Heart right ventricle (tissue), 16 donors: ENCODE data around the gene PRELID2. TPM values are rescaled to one million over a fixed set of nuclear protein-coding genes. Genes with fewer than 3 reads are reported as not detected.

Experiments
- ATAC-seq, 8 donors: fragments of 200-7000 bp; cut with Tn5 transposase; one replicate each; pipeline ENCODE4 v1.9.1; 2020; ENCODE audit warnings: mild to moderate bottlenecking in 8 of 8, moderate library complexity in 8 of 8, moderate number of reproducible peaks in 1 of 8
- DNase-seq, 2 donors: peaks; one replicate each; pipeline ENCODE4 v3.0.0-alpha.2; 2020
- H3K27ac ChIP-seq, 10 donors: fragments of 200-600 bp; sonication (generic) in 2 of 10; one replicate each; pipeline versions ENCODE4 v1.5.0 to v1.8.0; 2020 to 2022; ENCODE audit warnings: mild to moderate bottlenecking in 3 of 10
- H3K27me3 ChIP-seq, 7 donors: fragments of 200-600 bp; one replicate each; pipeline ENCODE4 v1.8.0; 2021 to 2022; ENCODE audit warnings: mild to moderate bottlenecking in 2 of 7
- H3K36me3 ChIP-seq, 9 donors: fragments of 200-600 bp; sonication (generic) in 1 of 9; one replicate each; pipeline versions ENCODE4 v1.5.0 to v1.8.0; 2020 to 2022; ENCODE audit warnings: mild to moderate bottlenecking in 2 of 9
- H3K4me1 ChIP-seq, 9 donors: fragments of 200-600 bp; sonication (generic) in 1 of 9; one replicate each; pipeline versions ENCODE4 v1.5.0 to v1.8.0; 2020 to 2022; ENCODE audit warnings: mild to moderate bottlenecking in 4 of 9
- H3K4me3 ChIP-seq, 10 donors: fragments of 200-600 bp; sonication (generic) in 2 of 10; one replicate each; pipeline versions ENCODE4 v1.5.0 to v1.8.0; 2020 to 2022; ENCODE audit warnings: mild to moderate bottlenecking in 7 of 10, moderate library complexity in 2 of 10
- H3K9me3 ChIP-seq, 11 donors: fragments of 200-600 bp in 10 of 11; sonication (generic) in 2 of 11; one replicate each; pipeline versions ENCODE4 v1.5.0 to v1.8.0; 2013 to 2022; ENCODE audit warnings: mild to moderate bottlenecking in 2 of 11, control low read depth in 1 of 11, moderate library complexity in 1 of 11
- CTCF ChIP-seq, 9 donors: fragments of 200-600 bp; sonication (generic) in 2 of 9; IDR thresholded peaks; one replicate each; pipeline versions ENCODE4 v1.5.0 to v1.8.0; 2021 to 2022; ENCODE audit warnings: antibody characterized with exemption in 9 of 9, mild to moderate bottlenecking in 5 of 9, moderate library complexity in 1 of 9
- WGBS, 2 donors: extraction: QIAGEN DNeasy Blood & Tissue Kit; methylation state at CpG; one replicate each; pipeline ENCODE4 v1.1.7; 2013; ENCODE audit warnings: inconsistent platforms in 1 of 2; 5-methylcytosine and 5-hydroxymethylcytosine counted together
- intact Hi-C, 10 donors: fragments of 100-400 bp; cut with DNase I; formaldehyde crosslinking; loops; one replicate each; pipeline versions ENCODE4 v1.11.1 to v1.14.2; 2022
- polyA plus RNA-seq, 2 donors: library from polyadenylated mRNA; stranded (reverse); fragments of 200-250 nt; gene quantifications; one replicate each; pipeline ENCODE4 v1.2.3, GENCODE V29; 2013
- total RNA-seq, 10 donors: library from RNA; stranded (reverse); fragmentation: NEBNext Ultra II Directional in 3 of 10; extraction: Animal tissue kit (Norgen Biotek cat#: 25700) in 3 of 10; gene quantifications; one replicate each; pipeline versions ENCODE4 v1.2.1 to v1.2.4, GENCODE V29; 2021 to 2023
- donor health status: Arrhythmogenic right ventricular cardiomyopathy.
- donor health status: ischemic (EF 13 %, LVEDD 7.1; RV severe dilation, severe dysfunction).
- donor health status: healthy with polysubstance abuse.
- donor health status: DM: no; HTN: yes; CAD: no.
- donor health status: DM: no; HTN: no; CAD: no.
- donor health status: ischemic (EF 25% LVEDD 6.9; RV normal size, moderate dysfunction).
- donor health status: ischemic (EF 25% LVEDD 5.7; RV mildly dilated, moderate dysfunction).
- donor health status: healthy.
- donor health status: DM: yes; HTN: yes; CAD: no.
- donor health status: Ischemic cardiomyopathy.
- donor health status: ischemic (EF 35%, LVEDD 5.7; RV mildly dilated, moderate dysfunction).
- donor health status: nonischemic (EF 11% LVEDD 7.7; RV severe dilation, severe dysfunction).
- donor health status: DM: yes; HTN: yes; CAD: no.
- donor health status: PGD.
- donor health status: ischemic (EF 29% LVEDD 5.4; RV normal size, mild dysfunction).
- donor health status: nonischemic (EF 23%, LVEDD 6.1; RV moderate dilation, normal function).

PRELID2 gene
- total and polyA plus RNA-seq, 12 donors = 1.2 to 83.7 (median 11.9) TPM

GRCh38 chr5:145764325-145764724 lies 70.8 kb downstream of the PRELID2 start:
- H3K4me1 ChIP-seq = no peaks in the 10 kb centered on the region
- no peak for TF ChIP-seq CTCF (IDR thresholded peaks at IDR 0.05)
- ATAC-seq = no peak
- no peak overlapping the region for H3K4me3 ChIP-seq
- H3K27me3 ChIP-seq = no peaks in the 10 kb centered on the region
- no peak for DNase-seq
- no peak overlapping the region for H3K27ac ChIP-seq
- intact Hi-C loops = no loop called here
- WGBS, 2 donors = 90 to 95% methylated on average over 1 of the region's 1 CpG
- H3K36me3 ChIP-seq = peaks cover 0 to 22% (median 0%) of the 10 kb centered on the region in 9 donors
- peaks cover 0 to 6% (median 0%) of the 10 kb centered on the region in 11 donors for H3K9me3 ChIP-seq

- 97 to 98% methylated on average over 1 of the region's 1 CpG for WGBS, 2 donors
- H3K27ac ChIP-seq = no peak overlapping the region
- no peaks in the 10 kb centered on the region for H3K4me1 ChIP-seq
- ATAC-seq (no peak), DNase-seq (no peak)
- peaks cover 0 to 22% (median 0%) of the 10 kb centered on the region in 9 donors for H3K36me3 ChIP-seq
- intact Hi-C loops = no loop called here
- no peak overlapping the region for H3K4me3 ChIP-seq
- peaks cover 0 to 6% (median 0%) of the 10 kb centered on the region in 11 donors for H3K9me3 ChIP-seq
- TF ChIP-seq CTCF (IDR thresholded peaks at IDR 0.05) = no peak
- no peaks in the 10 kb centered on the region for H3K27me3 ChIP-seq
Observed at GRCh38 chr5:145762833-145763232, 72.3 kb downstream of the PRELID2 start.

GRCh38 chr5:145761254-145761653 lies 73.9 kb downstream of the PRELID2 start:
- no peaks in the 10 kb centered on the region for H3K27me3 ChIP-seq
- WGBS, 2 donors = 91 to 93% methylated on average over 4 of the region's 4 CpGs
- TF ChIP-seq CTCF (IDR thresholded peaks at IDR 0.05) = no peak
- peaks cover 0 to 22% (median 0%) of the 10 kb centered on the region in 9 donors for H3K36me3 ChIP-seq
- no peak for DNase-seq
- H3K4me3 ChIP-seq = no peak overlapping the region
- intact Hi-C loops = no loop called here
- no peak for ATAC-seq
- H3K27ac ChIP-seq = no peak overlapping the region
- H3K4me1 ChIP-seq = no peaks in the 10 kb centered on the region
- H3K9me3 ChIP-seq = no peaks in the 10 kb centered on the region

- Histone ChIP-seq H3K36me3 (peaks cover 0 to 22% (median 0%) of the 10 kb centered on the region in 9 donors), H3K9me3 (no peaks in the 10 kb centered on the region), H3K27ac (no peak overlapping the region), H3K4me1 (no peaks in the 10 kb centered on the region), H3K4me3 (no peak overlapping the region), H3K27me3 (no peaks in the 10 kb centered on the region)
- TF ChIP-seq CTCF (IDR thresholded peaks at IDR 0.05) = no peak
- intact Hi-C loops = no loop called here
- 96 to 98% methylated on average over 1 of the region's 1 CpG for WGBS, 2 donors
- no peak for DNase-seq
- no peak for ATAC-seq
Observed at GRCh38 chr5:145760660-145761059, 74.5 kb downstream of the PRELID2 start.
